ENCODE results near the gene RTP2.
A peak's percentile ranks its signal among the peaks of the same experiment; 100 is the strongest.
"Not testable (repeated sequence)": the region's sequence is repeated elsewhere in the genome, so short reads cannot be mapped to it uniquely, and the experiment has no call there.

Gene RTP2

DNA sequence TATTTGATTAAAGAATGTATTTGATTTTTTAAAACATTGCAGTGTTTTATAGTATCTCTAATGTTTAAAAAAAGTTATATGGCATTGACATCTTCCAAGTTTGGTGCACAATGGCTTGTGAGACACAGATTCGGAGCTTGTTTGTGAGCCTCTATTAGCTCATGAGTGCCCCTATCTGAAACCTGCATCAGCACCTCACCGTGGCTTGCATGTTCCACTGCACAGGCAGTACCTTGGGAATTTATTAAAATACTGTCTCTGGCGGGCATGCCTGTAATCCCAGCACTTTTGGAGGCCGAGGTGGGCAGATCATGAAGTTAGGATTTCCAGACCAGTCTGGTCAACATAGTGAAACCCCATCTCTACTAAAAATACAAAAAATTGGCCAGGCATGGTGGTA lies 6.8 kb upstream of the RTP2 start:
- DNase-seq: no peak

DNA sequence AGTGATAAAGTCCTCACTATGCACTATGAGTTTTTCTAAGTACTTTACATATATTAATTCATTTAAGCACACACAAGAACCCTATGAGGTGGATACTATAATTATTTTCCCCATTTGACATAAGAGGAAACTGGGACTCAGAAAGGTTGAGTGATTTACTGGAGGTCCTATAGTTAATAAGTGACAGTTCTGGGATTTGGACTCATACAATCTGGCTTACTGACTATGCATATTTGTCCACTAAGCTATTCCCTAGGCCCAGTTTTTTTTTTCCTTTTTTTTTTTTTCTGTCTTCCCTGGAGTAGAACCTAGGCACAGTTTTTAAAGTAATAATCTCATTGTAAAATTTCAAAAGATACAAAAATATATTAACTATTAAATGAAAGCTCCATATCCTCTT lies 6.3 kb upstream of the RTP2 start:
- DNase-seq: no peak

DNA sequence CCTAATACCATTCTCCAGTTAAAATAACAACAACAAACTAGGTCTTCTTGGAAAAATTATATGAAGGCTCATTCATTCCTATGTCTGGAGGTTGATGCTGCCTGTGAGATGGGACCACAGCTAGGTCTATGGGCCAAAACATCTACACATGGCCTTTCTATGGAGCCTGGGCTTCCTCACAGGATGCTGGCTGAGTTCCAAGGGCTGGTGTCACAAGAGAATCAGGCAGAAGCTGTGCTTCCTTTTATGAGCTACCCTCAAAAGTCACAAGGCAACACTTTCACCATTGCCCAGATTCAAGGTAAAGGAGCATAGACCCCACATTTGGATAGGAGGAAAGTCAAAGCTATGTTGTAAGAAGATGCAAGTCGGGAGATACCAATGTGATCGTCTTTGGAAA lies 4.6 kb upstream of the RTP2 start:
- no peak for DNase-seq

DNA sequence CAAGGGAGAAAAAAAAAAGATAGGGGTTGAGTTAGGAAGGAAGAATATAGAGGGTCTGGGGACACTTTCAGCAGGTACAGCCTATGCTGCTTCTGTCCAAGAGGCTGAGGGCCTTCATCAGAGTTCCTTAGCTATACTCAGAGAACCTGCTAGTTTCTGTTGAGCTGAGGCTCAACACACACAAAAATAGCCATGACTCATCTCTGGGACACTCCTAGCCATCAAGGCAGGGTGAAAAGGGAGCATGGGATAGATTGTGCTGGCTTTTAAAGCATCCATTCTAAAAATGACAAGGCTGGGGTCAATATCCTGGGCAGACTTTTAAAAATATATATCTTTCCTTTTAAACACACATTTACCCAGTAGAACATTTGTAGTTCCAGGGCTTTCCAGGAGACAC lies 2.8 kb upstream of the RTP2 start:
- no peak for DNase-seq

- DNase-seq: no peak
These were observed 2.1 kb downstream of the RTP2 start for GRCh38 chr3:187700249-187700648.

GRCh38 chr3:187698499-187699399 lies 3.6 kb downstream of the RTP2 start:
- no peak for DNase-seq

DNA sequence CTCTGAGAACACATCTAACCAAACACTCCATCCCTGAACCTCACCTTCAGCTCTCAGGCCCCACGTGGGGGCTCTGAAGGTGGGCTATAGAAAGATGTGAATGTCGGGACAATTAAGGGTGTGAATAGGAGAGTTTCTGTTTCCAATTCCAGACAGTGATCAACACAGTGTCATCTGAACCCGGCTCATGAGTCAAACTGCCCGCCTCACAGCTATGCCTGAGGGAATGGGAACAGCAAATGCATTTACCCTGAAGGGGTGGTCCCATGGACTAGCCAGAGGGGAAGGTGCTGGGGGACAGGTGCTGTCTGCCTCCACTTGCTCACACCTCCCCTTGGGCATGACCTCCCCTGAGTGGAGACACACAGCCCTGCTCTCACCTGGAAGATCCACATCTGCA lies 6.3 kb downstream of the RTP2 start:
- DNase-seq: no peak

DNA sequence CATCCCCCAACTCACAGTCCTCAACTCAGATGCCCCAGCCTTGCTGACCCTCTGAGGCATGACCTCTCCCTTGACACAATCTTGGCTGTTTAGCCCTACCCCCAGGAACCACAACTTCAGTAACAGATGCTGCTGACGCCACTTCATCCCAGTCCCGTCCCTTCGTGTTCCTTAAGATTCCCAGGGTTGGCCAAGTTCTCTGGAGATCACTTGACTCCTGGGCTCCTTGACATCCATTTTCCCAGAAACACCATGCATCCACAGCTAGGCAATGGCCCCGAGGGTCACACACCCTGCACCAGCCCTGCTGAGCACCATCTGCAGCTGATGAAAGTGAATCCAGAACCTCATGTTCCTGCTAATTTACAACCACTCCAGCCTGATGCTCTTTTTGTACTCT lies 6.9 kb downstream of the RTP2 start:
- no peak for DNase-seq

DNA sequence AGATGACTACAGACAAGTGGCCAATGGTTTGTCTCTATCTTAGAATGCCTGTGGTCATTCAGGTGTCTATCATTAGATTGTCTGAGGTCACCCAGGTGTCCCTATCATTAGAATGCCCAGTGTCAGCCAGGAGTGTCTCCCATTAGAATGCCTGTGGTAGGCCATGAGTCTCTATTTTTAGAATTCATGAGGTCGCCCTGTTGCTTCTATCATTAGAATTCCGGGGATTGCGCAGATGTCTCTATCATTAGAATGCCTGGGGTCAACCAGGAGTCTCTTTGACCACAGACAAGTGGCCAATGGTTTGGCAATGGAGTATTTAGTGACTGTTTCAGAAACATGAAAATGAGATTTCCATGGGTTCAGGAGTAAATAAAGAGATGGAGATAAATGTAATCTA lies 7.6 kb downstream of the RTP2 start:
- DNase-seq: no peak

DNA sequence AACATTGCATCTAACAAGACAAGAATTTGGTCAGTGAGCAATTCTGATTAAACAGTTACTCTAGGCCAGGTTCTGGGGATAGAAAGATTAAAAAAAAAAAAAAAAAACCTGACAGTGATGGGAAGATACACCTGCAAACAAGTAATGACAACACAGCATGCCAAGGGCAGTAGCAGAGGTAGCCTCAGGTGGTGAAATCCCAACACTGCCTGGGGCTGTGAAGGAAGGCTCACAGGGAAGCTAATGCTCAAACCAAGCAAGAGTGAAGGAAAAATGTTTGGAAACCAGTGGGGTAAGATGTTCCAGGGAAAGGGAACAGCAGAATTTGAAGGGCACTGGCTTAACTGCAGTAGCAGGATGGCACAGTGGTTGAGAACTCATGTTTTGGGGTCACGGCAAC lies 8.9 kb downstream of the RTP2 start:
- DNase-seq: no peak

GRCh38 chr3:187689984-187690383 lies 12.4 kb downstream of the RTP2 start:
- no peak for DNase-seq

GRCh38 chr3:187686621-187687273 lies 15.6 kb downstream of the RTP2 start:
- DNase-seq: no peak

DNA sequence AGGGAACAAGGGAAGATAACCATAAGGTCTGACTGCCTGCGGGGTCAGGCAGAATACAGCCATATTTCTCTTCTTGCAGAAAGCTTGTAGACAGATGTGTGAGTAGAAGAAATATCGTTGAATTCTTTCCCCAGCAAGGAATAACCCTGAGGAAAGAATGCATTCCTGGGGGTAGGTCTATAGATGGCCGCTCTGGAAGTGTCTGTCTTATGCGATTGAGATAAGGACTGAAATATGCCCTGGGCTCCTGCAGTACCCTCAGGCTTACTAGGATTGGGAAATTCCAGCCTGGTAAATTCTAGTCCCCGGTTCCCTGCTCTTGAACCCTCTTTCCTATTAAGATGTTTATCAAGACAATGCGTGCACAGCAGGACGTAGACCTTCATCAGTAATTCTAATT lies 16.4 kb downstream of the RTP2 start:
- DNase-seq: no peak

DNA sequence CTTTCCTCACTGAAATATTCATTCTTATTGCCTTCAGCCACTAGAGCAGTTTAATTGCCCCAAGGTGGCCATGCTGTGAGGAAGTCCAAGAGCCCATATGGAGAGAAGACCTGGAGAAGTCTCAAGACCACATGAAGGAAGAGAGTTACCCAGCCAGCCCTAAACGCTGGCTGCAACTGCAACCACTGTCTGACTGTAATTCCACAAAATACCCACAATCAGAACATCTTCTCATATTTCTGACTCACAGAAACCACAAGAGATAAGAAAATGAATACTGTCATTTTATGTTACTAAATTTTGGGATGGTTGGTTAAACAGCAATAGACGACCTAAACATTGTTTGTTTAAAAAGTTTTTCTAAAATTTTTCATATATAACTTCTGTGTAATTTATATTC lies 17.5 kb downstream of the RTP2 start:
- no peak for DNase-seq

GRCh38 chr3:187684444-187684843 lies 17.9 kb downstream of the RTP2 start:
- DNase-seq: no peak

DNA sequence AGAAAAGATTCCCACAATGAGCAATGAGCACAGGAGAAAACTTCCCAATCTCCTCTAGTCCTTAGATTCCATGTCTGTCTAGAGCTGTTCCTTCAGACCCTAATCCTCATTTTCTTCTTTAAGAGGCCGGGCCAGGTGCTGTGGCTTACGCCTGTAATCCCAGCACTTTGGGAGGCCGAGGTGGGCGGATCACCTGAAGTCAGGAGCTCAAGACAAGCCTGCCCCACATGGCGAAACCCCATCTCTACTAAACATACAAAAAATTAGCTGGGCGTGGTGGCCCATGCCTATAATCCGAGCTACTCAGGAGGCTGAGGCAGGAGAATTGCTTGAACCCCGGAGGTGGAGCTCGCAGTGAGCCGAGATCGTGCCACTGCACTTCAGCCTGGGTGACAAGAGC lies 20.6 kb downstream of the RTP2 start:
- DNase-seq: not testable (repeated sequence)

DNA sequence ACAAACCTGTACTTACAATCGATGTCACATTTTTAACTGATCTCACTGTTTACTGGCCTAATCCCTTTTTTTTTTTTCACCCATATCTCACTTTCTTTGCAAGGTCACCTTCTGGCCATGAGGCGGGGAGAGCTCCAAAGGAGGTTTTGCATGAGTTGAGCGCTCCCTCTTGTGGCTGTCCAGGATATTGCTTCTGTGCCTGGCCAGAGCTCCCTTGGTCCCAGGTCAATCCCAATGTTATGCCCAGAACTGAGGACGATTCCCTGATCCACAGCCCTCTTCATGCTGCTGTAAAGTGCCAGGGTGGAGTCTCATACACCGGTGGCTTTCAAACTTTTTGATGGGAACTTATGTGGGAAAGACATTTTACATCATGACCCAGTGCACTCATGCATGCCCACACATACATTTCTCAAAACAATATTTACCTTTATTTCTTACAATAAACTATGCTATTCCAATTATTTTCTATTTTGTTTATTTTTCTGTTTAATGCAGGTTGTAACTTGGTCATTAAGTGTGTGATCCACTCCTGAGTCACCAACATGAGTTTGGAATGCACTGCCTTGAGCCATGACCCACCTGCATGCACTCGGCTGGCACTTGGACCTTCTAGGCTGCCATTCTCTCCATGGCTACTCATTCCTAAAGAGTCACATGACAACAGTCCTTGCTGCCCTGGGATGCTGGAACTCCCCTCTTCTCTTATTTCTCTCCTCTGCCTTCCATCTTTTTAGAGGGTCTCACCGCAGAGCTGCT lies 22.5 kb downstream of the RTP2 start:
- DNase-seq: peak; percentile 47 to 84 (median 75)

DNA sequence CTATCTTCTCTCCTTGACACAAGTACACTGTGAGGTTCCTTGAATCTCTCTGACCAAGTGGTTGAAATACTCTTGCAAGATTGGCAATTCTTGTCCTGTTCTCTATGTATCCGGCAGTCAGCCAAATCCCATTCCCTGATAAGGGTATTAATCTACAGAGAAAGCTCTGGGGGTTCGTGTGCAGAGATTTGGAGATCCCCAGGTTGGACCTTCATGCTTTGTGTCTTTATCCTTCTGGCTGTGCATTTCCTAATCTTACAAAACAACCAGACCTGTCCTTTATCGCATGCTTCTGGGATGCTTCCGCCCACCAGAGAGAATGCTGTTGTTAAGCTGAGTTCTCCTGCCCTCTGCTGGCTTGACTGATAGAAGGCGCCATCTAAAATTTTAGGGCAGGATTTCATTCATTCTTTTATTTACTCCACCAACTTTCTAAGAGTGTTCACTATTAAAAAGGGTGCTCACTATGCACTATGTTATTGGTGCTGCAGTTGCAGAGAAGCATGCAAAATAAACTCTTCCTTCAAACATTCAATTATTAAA lies 23.6 kb downstream of the RTP2 start:
- peak; percentile 28 to 73 (median 56) for DNase-seq

GRCh38 chr3:187677604-187678003 lies 24.8 kb downstream of the RTP2 start:
- DNase-seq: no peak

DNA sequence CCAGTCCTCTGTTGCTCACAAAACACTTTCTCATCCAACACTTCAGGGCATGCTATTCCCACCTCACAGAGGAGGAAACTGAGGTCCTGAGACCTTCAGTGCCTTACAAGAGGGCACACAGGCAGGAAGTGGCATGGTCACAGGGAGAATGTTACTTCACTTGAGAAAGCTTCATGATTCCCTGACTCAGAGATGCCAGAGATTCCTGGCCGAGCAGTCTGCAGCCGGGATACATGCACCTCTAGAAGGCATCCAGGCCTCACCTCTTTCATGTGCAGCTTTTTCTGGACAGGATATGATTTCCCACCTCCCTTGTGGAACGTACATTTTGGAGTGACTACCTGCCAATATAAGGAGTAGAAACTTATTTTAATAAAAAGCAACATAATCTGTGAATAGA lies 29.3 kb downstream of the RTP2 start:
- DNase-seq: no peak

- DNase-seq: no peak
These were observed 32.5 kb downstream of the RTP2 start, which contains the start of gene SST for GRCh38 chr3:187669675-187670504. Gene SST, minus strand, starts transcription at chr3:187670394. Its CDS starts 103 bp downstream, at chr3:187670291.

DNA sequence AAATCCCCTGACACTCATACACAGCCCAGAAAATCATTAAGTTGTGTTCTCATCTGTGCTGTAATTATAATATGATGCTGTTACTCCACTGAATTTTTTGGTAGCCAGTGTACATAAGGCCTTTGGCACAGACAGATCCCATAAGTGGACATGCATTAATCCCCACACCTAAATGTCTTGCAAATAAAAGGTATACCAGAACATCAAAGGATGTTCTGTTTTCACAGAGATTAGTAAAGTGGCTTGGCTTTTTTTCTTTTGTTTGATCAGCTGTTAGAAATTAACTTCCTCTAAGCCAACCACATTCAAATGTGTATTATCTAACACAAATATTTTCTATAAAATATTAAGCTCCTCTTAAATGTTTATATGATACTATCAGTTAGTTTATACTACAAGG lies 34.8 kb downstream of the RTP2 start:
- DNase-seq: peak in 2 of 3 experiments; percentile 32 to 85
